Body of pancreas (tissue), 4 donors: ENCODE measurements around the gene ZDHHC5.

ENCODE experiments used
- CTCF ChIP-seq, 7 experiments: fragments of 450-650 bp in 4 of 7; fragments of 200-600 bp in 3 of 7; sonication (generic) in 3 of 7; IDR thresholded peaks; one replicate each; pipeline ENCODE4 v1.5.1; 2016 to 2019; ENCODE audit warnings: antibody characterized with exemption in 7 of 7
- POLR2A ChIP-seq, 3 donors: fragments of 450-650 bp; IDR thresholded peaks; one replicate each; pipeline ENCODE4 v1.6.1; 2016; ENCODE audit warnings: antibody characterized with exemption in 3 of 3, mild to moderate bottlenecking in 2 of 3

GRCh38 chr11:57711414-57712255 lies 43.7 kb downstream of the ZDHHC5 start, which contains the start of gene MED19:
- TF ChIP-seq CTCF (IDR thresholded peaks at IDR 0.05) (no peak), POLR2A (IDR thresholded peaks at IDR 0.05) (peak; percentile 34 to 76 (median 69))
